Lung microvascular endothelial cell (primary cell): Measurements from ENCODE around the gene CRNN. TPM values are rescaled to one million over a fixed set of nuclear protein-coding genes. Genes with fewer than 3 reads are reported as not detected.

ENCODE experiments used
- DNase-seq, 2 donors: peaks; one replicate each; pipeline versions ENCODE4 v3.0.0 to v3.0.0-alpha.2; 2010; ENCODE audit warnings: low read depth in 2 of 2
- total RNA-seq: library from RNA; depleted of rRNA; stranded (reverse); fragments of >200 nt; gene quantifications from 2 replicates; pipeline ENCODE4 v1.2.1, GENCODE V29; 2014

Gene CRNN
- total RNA-seq, 1 donor from 2014 or later = not detected

DNA sequence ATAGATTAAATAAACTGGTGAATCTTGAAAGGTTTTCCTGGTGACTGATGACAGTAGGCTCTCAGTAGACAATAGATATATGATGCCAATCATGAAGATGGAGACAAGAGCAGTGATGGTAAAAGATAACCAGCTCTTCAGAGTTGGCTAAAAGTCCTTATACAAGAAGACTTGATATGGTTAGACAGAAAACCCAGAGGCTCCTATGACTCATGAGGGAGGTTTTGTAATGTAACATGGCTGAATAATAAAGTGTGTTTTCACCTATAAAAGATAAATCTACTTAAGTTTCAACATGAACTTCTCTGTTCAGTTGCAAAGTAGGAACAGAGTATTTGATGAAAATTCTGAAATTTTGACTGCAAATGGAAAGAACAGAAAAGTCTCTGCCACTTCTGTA is 12.7 kb upstream of the CRNN start:
- no peak for DNase-seq

DNA sequence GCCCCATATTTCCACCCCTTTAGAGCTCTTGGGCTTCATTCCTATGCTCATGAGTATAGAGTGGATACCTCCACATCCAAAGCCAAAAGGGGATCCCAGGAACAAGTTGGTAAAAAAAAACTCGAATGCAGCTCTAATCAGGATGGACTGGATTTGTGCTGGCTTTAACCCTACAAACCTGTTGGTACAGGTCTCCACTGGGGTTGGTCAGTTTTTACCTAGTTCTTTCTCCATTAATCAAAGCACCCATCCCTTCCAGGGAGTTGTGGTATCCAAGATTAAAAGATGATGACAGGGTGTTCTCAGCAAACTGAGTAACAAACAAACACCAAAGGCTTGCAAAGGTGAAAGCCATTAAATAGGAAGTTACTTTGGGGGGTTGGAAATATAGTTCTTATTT is 5.9 kb upstream of the CRNN start:
- no peak for DNase-seq

DNA sequence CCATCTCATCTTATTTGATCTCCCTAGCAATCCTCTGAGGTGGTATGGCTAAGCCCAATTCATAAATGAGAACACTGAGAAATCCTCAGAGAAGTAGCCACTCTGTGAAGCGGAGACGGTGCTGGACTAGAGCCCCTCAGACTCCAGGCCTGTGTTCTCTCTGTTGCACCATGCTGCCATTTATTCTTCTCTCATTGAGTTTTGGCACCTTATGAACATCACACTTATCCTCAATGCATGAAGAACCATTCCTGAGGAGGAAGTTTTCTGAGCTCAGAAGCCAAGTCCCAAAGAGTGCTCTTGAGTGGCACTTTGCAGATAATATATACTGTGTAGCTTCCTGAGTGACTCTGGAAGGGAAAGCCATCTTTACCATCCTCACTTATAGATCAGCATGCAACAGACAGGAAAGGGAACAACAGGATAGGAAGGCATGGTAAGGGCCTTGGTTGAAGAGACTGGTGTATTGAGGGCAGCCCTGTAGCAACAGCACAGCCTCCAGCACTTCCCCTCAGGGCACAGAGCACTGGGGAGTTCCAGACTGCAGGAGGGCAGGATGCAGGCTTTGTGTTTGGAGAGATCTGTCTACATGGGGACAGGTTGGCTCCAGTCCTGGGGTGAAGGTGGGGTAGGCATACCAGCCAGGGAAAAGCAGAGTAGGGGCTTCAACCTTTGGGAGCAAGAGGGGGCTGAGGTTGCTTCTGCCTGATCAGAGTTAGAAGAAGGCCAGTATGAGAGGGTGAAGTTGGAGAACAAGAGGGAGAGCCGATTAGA is 1.6 kb upstream of the CRNN start:
- DNase-seq = no peak

DNA sequence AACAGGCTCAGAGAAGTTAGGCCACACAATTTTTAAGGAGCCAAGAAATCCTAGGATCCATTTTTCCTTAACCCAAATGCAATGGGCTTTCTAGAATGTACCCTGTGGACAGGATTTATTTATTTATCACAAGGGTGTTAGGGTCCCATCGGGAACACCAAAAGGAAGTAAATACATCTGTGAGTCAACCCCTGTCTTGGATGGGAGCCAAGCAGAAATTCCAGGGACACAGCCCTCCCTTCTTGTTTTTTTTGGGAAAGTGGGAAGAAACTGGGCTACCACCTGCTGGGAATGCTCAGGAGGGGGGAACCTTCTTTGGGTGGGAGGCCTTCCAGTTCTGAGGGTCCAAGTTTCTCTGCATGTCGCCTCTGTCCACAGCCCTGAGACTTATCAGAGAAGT is 1.3 kb downstream of the CRNN start:
- peak in 1 of 2 donors; percentile 15 for DNase-seq

DNA sequence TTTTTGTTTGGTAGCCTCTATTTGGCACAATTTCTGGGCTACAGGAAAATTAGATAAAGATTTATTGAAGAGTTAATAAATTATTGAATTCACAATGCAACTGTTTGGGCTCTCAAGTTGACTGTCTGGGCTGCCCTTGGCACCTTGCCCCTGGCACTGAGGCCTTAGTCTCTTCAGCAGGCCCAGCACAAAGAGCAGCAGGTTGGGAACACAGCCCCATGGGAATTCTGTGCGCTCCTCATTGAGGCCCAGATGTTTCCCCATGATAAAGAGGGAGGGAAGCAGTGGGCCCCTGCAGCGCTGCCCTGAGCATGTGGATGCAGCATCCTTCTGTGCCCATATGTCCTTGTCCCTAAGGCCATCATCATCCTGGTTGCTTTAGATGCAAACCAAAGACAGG is 2.9 kb downstream of the CRNN start:
- DNase-seq = no peak

DNA sequence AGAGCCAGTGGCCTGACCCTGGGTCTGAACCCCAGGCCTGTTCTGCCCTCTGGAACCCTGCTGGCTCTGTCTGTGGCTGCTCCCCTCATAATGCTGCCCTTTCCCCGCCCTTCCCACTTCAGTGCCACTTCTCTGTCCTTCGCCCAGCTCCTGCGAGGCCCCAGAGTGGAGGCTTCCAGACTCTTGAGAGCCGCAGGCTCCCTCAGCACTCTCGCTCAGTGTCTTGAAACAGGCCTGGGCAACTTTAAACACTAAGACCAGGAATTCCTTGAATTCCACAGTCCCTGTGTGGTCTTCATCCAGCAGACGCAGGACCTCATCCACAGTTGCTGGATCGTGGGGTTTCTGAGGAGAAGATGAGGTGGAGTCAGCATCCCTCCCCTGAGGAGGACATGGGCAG is 3.5 kb downstream of the CRNN start:
- DNase-seq = no peak

DNA sequence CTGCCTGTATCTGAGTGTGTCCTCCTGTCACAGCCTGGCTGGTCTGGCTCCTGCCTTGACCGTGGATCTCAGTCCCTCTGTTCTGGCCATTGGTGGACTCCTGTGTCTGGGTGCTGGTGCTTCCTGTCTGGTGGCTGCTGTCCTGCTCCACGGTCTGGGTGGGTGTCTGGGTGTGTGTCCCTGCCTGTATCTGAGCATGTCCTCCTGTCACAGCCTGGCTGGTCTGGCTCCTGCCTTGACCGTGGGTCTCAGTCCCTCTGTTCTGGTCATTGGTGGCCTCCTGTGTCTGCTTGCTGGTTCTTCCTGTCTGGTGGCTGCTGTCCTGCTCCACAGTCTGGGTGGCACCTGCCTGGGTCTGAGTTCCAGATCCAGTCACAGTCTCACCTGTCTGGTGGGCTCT is 4.0 kb downstream of the CRNN start:
- no peak for DNase-seq

DNA sequence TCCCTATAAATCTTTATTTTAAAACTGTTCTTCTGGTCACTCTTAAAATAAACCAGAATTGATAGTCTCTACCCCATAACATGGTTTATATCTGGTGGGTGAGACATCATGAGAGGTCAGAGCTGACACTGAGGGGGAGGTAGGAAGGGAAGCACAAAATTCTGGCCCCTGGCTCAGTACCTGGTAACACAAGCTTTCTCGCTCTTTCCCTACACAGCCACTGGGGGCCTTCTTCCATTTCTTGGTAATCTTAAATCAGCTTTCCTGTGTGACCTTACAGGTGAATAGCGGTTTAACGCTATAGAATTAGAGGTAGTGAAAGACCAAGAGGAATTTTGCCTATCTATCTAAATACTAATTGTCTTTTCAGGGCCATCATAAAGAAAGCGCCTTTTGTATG is 5.4 kb downstream of the CRNN start:
- DNase-seq = no peak

DNA sequence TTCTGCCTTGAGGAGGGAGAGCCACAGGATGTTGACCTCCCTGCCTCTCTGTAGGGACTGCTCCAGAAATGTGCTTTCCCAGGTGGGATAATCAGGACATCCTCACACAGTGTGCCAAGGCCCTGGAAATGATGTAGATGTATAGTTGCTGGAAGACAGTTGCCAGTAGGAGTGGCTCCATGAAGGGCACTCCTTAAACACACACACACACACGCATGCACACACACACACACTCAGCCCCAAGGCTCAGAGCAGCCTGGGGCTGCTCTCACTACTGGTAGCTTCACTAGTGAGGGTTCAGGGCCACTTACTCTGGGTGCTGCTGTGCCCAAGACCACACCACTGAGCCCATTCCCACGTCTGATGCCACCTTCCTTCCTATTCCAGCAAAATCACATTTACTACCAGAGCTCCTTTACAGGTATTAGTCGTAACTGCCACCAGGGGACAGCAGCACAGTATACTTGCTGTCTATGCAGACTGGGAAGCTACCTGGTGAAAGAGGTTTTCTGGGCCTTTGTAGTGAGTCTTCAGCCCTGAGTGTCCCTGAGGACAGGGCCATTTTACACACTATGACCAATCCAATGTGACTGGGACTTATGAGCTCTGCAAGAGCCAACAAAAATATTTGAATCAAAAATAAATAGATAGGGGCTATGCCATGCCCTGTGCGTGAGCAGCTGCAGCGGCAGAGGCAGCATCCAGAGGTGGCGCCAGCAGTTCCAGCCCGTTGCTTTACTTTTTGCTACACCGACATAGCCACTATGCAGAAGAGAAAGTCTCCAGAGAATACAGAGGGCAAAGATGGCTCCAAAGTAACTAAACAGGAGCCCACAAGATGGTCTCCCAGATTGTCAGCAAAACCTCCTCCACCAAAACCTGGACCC is 15.0 kb downstream of the CRNN start:
- DNase-seq = peak; percentile 37 to 42

DNA sequence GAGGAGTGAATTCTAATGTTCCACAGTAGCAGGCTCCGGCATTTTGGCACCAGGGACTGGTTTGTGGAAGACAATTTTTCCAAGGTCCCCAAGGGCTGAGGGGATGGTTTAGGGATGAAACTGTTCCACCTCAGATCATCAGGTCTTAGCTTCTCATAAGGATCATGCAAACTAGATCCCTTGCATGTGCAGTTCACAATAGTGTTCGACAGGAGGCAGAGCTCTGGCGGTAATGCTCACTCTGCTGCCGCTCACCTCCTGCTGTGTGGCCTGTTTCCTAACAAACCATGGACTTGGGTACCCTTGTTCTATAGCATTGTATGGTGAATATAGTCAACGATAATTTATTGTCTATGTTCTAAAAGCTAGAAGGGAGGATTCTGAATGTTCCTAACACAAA is 16.6 kb downstream of the CRNN start:
- DNase-seq = no peak

DNA sequence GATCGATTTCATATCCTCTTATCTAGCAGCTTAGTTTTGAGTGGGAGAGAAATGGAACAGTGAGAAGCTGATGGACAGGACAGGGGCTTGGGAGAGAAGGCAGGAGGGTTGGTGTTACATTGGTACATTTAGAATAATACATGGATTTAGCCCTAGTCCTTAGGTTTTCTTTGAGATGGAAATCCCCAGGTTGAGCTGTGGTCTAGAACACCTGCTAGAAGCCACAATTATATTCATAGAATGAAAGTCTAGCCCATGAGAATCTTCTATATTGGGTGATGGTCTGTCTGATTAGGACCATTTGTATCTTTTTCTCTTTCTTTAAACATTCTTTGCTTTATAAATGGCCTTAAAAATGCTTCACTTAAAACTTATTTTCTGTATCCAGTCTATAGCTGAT is 19.9 kb downstream of the CRNN start:
- DNase-seq = no peak

DNA sequence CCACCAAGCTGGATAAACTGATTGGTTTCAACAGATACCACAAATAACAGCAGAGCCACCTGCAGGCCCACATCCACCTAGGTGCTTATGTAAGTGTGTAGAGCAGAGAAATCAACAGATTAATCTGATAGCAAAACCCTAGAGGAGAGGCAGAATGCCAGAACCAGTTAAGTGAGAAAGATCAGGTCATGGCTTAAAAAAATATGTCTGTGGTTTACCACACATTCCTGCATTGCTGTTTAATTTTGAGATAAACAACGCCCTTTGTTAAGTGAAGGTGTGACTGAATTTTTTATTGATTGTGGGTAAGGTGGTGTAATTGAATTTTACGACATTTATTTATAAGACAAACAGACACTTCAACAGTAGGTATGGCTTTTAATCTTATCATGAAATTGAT is 21.2 kb downstream of the CRNN start:
- DNase-seq = no peak

DNA sequence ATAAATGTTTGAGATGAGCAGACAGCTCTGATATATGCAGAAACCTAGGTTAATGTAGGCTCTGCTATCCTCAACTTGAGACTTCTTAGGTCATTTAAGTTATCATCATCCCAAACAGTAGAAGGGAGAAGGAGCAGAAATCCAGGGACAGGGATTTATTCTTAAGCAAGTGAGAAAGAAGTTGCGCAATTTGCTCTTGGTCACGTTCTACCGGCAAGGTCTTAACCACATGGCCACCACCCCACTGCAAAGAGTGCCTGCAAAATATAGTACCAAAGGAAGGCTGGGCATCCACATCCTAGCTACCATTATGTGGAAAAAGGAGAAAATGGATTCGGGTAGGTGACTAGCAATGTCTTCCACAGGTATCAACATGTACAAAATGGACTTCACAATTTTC is 25.2 kb downstream of the CRNN start:
- no peak for DNase-seq

DNA sequence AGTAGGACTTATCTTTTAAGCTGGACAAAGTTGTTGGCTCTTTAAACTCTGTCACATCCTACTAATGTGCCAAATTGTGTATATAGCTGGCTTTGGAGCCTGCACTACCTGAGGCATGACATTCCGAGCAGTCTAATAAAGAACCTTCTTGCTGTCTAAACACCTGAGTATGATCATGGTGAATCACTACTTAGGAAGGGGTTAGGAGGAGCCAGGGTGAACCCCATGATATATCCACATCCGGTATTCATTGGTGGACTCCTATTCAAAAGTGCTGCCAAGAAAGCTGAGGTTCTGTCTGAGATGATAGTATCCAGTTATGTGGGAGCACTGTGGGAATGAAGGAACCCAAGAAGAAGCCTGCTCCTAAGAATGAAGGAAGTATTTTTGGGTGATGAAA is 27.1 kb downstream of the CRNN start:
- no peak for DNase-seq

DNA sequence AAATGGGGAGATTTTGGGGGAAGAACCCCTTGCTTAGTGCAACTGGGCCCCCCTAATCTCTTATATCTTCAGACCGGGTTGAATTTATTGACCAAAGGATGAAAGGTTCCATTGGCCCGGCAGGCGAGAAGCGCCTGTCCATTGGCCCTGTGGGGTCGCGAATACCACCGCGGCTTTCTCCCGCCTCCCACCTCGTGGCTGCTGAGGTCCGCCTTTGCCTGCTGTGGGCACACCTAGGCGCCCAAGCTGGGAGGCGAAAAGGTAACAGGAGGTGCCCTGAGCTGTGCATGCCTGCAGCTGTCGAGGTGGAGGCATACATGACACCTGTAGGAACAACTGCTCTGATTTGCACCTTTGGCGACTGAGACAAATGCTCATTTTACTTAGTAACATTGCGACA is 33.1 kb downstream of the CRNN start:
- DNase-seq = no peak

DNA sequence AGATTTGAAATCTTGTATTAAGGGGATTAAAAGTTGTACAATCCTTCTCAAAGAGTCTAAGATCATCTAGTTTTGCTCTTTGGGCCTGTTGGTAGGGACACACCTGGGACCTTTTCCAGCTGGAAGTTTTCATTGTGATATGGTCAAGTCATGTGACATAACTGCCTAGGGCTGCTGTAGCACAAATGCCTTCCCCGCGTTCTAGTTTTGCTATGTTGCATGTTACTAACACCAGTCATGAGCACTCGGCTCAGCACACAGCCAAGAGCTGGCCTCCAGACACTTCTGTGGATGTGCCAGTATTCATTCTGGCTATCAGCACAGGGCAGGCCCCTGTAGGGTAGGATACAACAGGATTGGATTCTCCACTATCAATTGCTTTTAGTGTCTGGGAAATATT is 39.6 kb downstream of the CRNN start:
- DNase-seq = no peak

DNA sequence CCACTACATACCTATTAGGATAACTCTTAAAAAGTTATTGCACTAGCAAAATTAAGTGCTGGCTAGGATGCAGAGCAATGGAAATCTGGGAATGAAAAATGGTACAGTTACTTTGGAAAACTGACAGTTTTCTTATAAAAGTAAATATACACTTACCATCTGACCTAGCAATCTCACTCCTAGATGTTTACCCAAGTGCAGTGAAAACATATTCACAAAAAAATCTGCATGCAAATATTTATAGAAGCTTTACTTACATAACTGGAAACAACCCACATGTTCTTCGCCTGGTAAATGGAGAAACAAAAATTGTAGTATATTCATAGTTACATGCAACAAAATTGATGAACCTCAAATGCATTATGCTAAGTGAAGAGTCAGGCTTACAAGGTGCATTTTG is 41.4 kb downstream of the CRNN start:
- DNase-seq = no peak

DNA sequence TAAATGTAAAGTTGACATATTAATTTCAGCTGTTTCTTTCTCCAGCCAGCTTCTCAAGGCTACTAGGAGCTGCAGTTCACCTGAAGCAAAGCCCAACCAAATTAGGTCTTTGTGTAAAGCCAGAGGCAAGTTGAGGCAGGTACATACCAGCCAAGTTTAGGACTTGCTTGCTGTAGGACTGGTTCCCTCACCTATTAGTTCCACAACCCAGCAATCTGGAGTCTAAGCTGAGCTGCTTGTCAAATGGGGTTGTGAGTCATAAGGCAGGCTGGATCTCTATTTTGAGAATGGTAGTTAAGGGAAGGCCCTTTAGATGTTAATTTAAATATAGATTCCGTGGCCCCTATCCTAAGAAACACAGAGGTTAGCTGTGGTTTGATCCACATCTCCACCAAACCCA is 46.6 kb downstream of the CRNN start:
- DNase-seq = no peak

DNA sequence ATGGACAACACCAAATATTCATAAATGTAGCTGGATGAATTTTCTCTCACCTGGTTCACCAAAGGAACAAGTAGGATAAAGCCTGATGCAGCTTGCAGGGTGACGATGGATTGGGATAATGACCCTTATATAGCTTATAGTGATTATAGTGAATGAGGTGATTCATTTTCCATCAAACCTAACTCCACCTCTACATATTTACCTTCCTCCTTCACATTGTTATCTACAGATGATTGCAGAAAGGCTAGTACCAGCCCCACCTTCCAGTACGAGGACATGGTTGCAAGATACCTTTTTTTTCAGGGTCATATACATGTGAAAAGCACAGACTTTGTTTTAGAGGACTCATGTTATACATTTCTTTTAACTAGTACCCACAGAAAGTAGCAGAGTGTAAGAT is 54.2 kb downstream of the CRNN start, which contains the start of gene FLG2:
Gene FLG2, minus strand, starts transcription at position 101 of the 400 bp plus-strand sequence. CDS start 1,122 bp downstream, outside the sequence.
- no peak for DNase-seq
